ENCODE measurements around the gene HPSE. TPM values are rescaled to one million over a fixed set of nuclear protein-coding genes. Genes with fewer than 3 reads are reported as not detected.

Gene HPSE
- total and polyA plus RNA-seq, 9 of the 15 experiments (the other 6 are each of a cell fraction or from before 2014, with no cell fraction given), result 0.01 to 0.42 (median 0.14) TPM; not detected in 1

- TF ChIP-seq NFIC (IDR thresholded peaks at IDR 0.05), result peak; percentile 37; the same call in 1 of the 2 replicates
- no peak for TF ChIP-seq BRF1 (IDR thresholded peaks at IDR 0.05; ENCODE audit: borderline replicate concordance, extremely low read depth, insufficient read length)
- 0 out of 4 replicates have a peak, but pooled peaks of 1 of the 2 experiments have one; percentile 15 for TF ChIP-seq FOXA3 (CRISPR knock-in tag; conservative IDR thresholded peaks at IDR 0.05 in 1 of 2, IDR thresholded peaks at IDR 0.05 in 1 of 2)
- TF ChIP-seq TCF7 (IDR thresholded peaks at IDR 0.05; ENCODE audit: borderline replicate concordance), result no peak
- peak in 1 of 2 experiments; percentile 32; a peak in 2 of 4 replicates for TF ChIP-seq NRF1 (conservative IDR thresholded peaks at IDR 0.05 in 1 of 2, IDR thresholded peaks at IDR 0.05 in 1 of 2)
These were observed at the start of gene HPSE (continued) for GRCh38 chr4:83334425-83335241.

- TF ChIP-seq RFX1 (IDR thresholded peaks at IDR 0.05) (peak; percentile 52), XRCC3 (IDR thresholded peaks at IDR 0.05) (no peak), ZBTB34 (CRISPR knock-in tag; IDR thresholded peaks at IDR 0.05) (no peak), SRF (CRISPR knock-in tag; IDR thresholded peaks at IDR 0.05) (peak in 1 of 2 experiments; percentile 82; a peak in 1 of 4 replicates), RNF2 (IDR thresholded peaks at IDR 0.05) (no peak), TBP (optimal IDR thresholded peaks at IDR 0.05; ENCODE audit: low read depth, low read length) (no peak)
- intact Hi-C loops (cut with micrococcal nuclease) (no loop called here), in situ Hi-C loops (cut with MboI) (no loop called here)
- no peak for FAIRE-seq
- Histone ChIP-seq H3K4me1 (replicated peaks in 1 of 2; ENCODE audit: control insufficient read depth in 2 of 2, insufficient read depth in 2 of 2, low read length in 2 of 2) (no peaks in the 10 kb centered on the region), H3K9me3 (replicated peaks; ENCODE audit: control insufficient read depth, insufficient read depth, low read depth, low read length) (peaks cover 5% of the 10 kb centered on the region; the same call in 1 of the 2 replicates), H3K79me2 (ENCODE audit: control insufficient read depth, insufficient read depth, low read length) (no peaks in the 10 kb centered on the region), H3K4me2 (ENCODE audit: insufficient read depth, low read length) (no peak overlapping the region), H3K27ac (ENCODE audit: extremely low read depth, low read depth, low read length) (no peak overlapping the region), H2AFZ (ENCODE audit: low read depth, low read length) (no peak overlapping the region), H3K27me3 (ENCODE audit: control insufficient read depth in 2 of 2, insufficient read depth in 2 of 2, low read length in 2 of 2) (no peaks in the 10 kb centered on the region; a peak in 1 of 5 replicates), H3K36me3 (ENCODE audit: control insufficient read depth, insufficient read depth, low read length) (no peaks in the 10 kb centered on the region), H3K4me3 (no peak overlapping the region), H3K9me1 (ENCODE audit: control insufficient read depth, insufficient read depth, low read length) (no peaks in the 10 kb centered on the region), H3K9ac (ENCODE audit: insufficient read depth in 1 of 2, low read depth in 2 of 2, low read length in 2 of 2) (no peak overlapping the region), H4K20me1 (replicated peaks; ENCODE audit: control insufficient read depth, insufficient read depth, low read length) (no peaks in the 10 kb centered on the region)
- no peak for DNase-seq (ENCODE audit: extremely low read depth in 1 of 4, low spot score in 3 of 4)
- BruUV-seq (replicated peaks), result no TSS peak
- no peak for ATAC-seq
- ChIA-PET CTCF (ENCODE audit: low intra/inter-chr PET ratio) (no interaction called here), POLR2A (no interaction called here)
- WGBS (ENCODE audit: insufficient coverage, low coverage, missing lambda C conversion rate), result 0% methylated on average over 2 of the region's 2 CpGs
These were observed 48.2 kb upstream of the HPSE start for GRCh38 chr4:83382850-83383249.

Data from K562 (cell line).